Upper lobe of right lung (tissue), 1 donor: Measurements from ENCODE around the gene SULT2B1. TPM values are rescaled to one million over a fixed set of nuclear protein-coding genes. Genes with fewer than 3 reads are reported as not detected.
"Not testable (repeated sequence)": the region's sequence is repeated elsewhere in the genome, so short reads cannot be mapped to it uniquely, and the experiment has no call there.

Source experiments
- ATAC-seq: fragments of 200-7000 bp; cut with Tn5 transposase; one replicate; pipeline ENCODE4 v1.9.1; 2020; ENCODE audit warnings: mild to moderate bottlenecking, moderate library complexity
- DNase-seq: peaks from one replicate; pipeline ENCODE4 v3.0.0-alpha.2; 2020
- H3K27ac ChIP-seq: fragments of 200-600 bp; one replicate; pipeline ENCODE4 v1.8.0; 2022
- H3K27me3 ChIP-seq: fragments of 200-600 bp; one replicate; pipeline ENCODE4 v1.8.0; 2022; ENCODE audit warnings: mild to moderate bottlenecking
- H3K36me3 ChIP-seq: fragments of 200-600 bp; one replicate; pipeline ENCODE4 v1.8.0; 2022
- H3K4me1 ChIP-seq: fragments of 200-600 bp; one replicate; pipeline ENCODE4 v1.8.0; 2022
- H3K4me3 ChIP-seq: fragments of 200-600 bp; one replicate; pipeline ENCODE4 v1.8.0; 2022; ENCODE audit warnings: mild to moderate bottlenecking
- H3K9me3 ChIP-seq: fragments of 200-600 bp; one replicate; pipeline ENCODE4 v1.8.0; 2022
- CTCF ChIP-seq: fragments of 200-600 bp; IDR thresholded peaks from one replicate; pipeline ENCODE4 v1.8.0; 2022; ENCODE audit warnings: antibody characterized with exemption
- intact Hi-C: fragments of 100-400 bp; cut with DNase I; formaldehyde crosslinking; loops from one replicate; pipeline ENCODE4 v1.11.0; 2022
- total RNA-seq: library from RNA; stranded (reverse); fragmentation: NEBNext Ultra II Directional; extraction: Animal tissue kit (Norgen Biotek cat#: 25700); gene quantifications from one replicate; pipeline ENCODE4 v1.2.1, GENCODE V29; 2021
- donor health status: DM: no; HTN: yes; CAD: no; lungs with severe emphysema.

SULT2B1 gene
- total RNA-seq, 1 donor from 2014 or later, result 20.4 TPM

- peak; percentile 88 for ATAC-seq
- H3K36me3 ChIP-seq, result no peaks in the 10 kb centered on the region
- no peak for TF ChIP-seq CTCF
- DNase-seq, result peak; percentile 82
- H3K9me3 ChIP-seq, result no peaks in the 10 kb centered on the region
- peak overlapping the region; percentile 63 for H3K4me3 ChIP-seq
- intact Hi-C loops, result no loop called here
- H3K4me1 ChIP-seq, result peaks cover 12% of the 10 kb centered on the region
- peaks cover 30% of the 10 kb centered on the region for H3K27me3 ChIP-seq
- H3K27ac ChIP-seq, result no peak overlapping the region
These were observed 38.5 kb upstream of the SULT2B1 start for GRCh38 chr19:48513289-48514122.

- ATAC-seq (no peak), DNase-seq (no peak)
- Histone ChIP-seq H3K36me3 (no peaks in the 10 kb centered on the region), H3K9me3 (no peaks in the 10 kb centered on the region), H3K27me3 (peaks cover 30% of the 10 kb centered on the region), H3K27ac (no peak overlapping the region), H3K4me3 (peak overlapping the region; percentile 63), H3K4me1 (peaks cover 12% of the 10 kb centered on the region)
- no peak for TF ChIP-seq CTCF
- intact Hi-C loops, result no loop called here
These were observed 37.9 kb upstream of the SULT2B1 start for GRCh38 chr19:48514123-48514458.

GRCh38 chr19:48516536-48516935 is 35.4 kb upstream of the SULT2B1 start:
- no peak overlapping the region for H3K4me3 ChIP-seq
- no peaks in the 10 kb centered on the region for H3K9me3 ChIP-seq
- H3K27me3 ChIP-seq, result peaks cover 21% of the 10 kb centered on the region
- intact Hi-C loops, result no loop called here
- peaks cover 8% of the 10 kb centered on the region for H3K4me1 ChIP-seq
- DNase-seq (no peak), ATAC-seq (no peak)
- H3K27ac ChIP-seq, result no peak overlapping the region
- H3K36me3 ChIP-seq, result no peaks in the 10 kb centered on the region
- no peak for TF ChIP-seq CTCF

- Histone ChIP-seq H3K27ac (no peak overlapping the region), H3K36me3 (no peaks in the 10 kb centered on the region), H3K4me3 (no peak overlapping the region), H3K27me3 (peaks cover 4% of the 10 kb centered on the region), H3K9me3 (no peaks in the 10 kb centered on the region), H3K4me1 (peaks cover 5% of the 10 kb centered on the region)
- DNase-seq (no peak), ATAC-seq (no peak)
- intact Hi-C loops, result no loop called here
- no peak for TF ChIP-seq CTCF
These were observed 33.8 kb upstream of the SULT2B1 start for GRCh38 chr19:48518207-48518606.

- H3K27ac ChIP-seq, H3K27me3 ChIP-seq, H3K36me3 ChIP-seq, H3K9me3 ChIP-seq, intact Hi-C loops, ATAC-seq, H3K4me1 ChIP-seq, H3K4me3 ChIP-seq, DNase-seq: not testable (repeated sequence)
These were observed 32.5 kb upstream of the SULT2B1 start for GRCh38 chr19:48519426-48519825.

- Histone ChIP-seq H3K4me1 (no peaks in the 10 kb centered on the region), H3K36me3 (no peaks in the 10 kb centered on the region), H3K27ac (no peak overlapping the region), H3K9me3 (no peaks in the 10 kb centered on the region), H3K4me3 (no peak overlapping the region), H3K27me3 (no peaks in the 10 kb centered on the region)
- ATAC-seq, result no peak
- no peak for TF ChIP-seq CTCF
- intact Hi-C loops, result no loop called here
- DNase-seq, result no peak
These were observed 31.8 kb upstream of the SULT2B1 start for GRCh38 chr19:48520134-48520533.
